ENCODE measurements around the gene PPFIA4. TPM values are rescaled to one million over a fixed set of nuclear protein-coding genes. Genes with fewer than 3 reads are reported as not detected.
"Not testable (repeated sequence)": the region's sequence is repeated elsewhere in the genome, so short reads cannot be mapped to it uniquely, and the experiment has no call there.

The PPFIA4 gene
- total RNA-seq, 1 donor from 2014 or later: 6.4 TPM

GRCh38 chr1:203011582-203011981 is 14.7 kb upstream of the PPFIA4 start:
- intact Hi-C loops (cut with micrococcal nuclease): no loop called here

GRCh38 chr1:203017061-203017460 is 9.2 kb upstream of the PPFIA4 start:
- intact Hi-C loops (cut with micrococcal nuclease): no loop called here

GRCh38 chr1:203017692-203018091 is 8.6 kb upstream of the PPFIA4 start:
- intact Hi-C loops (cut with micrococcal nuclease): no loop called here

- intact Hi-C loops (cut with micrococcal nuclease): not testable (repeated sequence)
These were observed 3.4 kb upstream of the PPFIA4 start for GRCh38 chr1:203022855-203023254.

- intact Hi-C loops (cut with micrococcal nuclease): loop anchor here (1.0 to 5.0 kb wide), 12 partner anchors 18 to 1197 kb away; partner anchors contain the start of genes ADIPOR1, IPO9, KLHL12 and PCAT6
These were observed 633 bp upstream of the PPFIA4 start for GRCh38 chr1:203025686-203026030.

GRCh38 chr1:203026666-203027663 is 674 bp downstream of the PPFIA4 start:
- intact Hi-C loops (cut with micrococcal nuclease): loop anchor here (1.0 to 5.0 kb wide), 12 partner anchors 20 to 1198 kb away; partner anchors contain the start of genes ADIPOR1, IPO9, KLHL12 and PCAT6

- intact Hi-C loops (cut with micrococcal nuclease): loop anchor here (5.0 kb wide), 2 partner anchors 216 to 299 kb away; partner anchors contain the start of gene PCAT6
These were observed 1.9 kb downstream of the PPFIA4 start for GRCh38 chr1:203028067-203028783.

GRCh38 chr1:203028784-203029553 is 2.7 kb downstream of the PPFIA4 start:
- intact Hi-C loops (cut with micrococcal nuclease): loop anchor here (5.0 kb wide), 2 partner anchors 217 to 298 kb away; partner anchors contain the start of gene PCAT6

- intact Hi-C loops (cut with micrococcal nuclease): no loop called here
These were observed 5.2 kb downstream of the PPFIA4 start for GRCh38 chr1:203031467-203031866.

- intact Hi-C loops (cut with micrococcal nuclease): no loop called here
These were observed 7.0 kb downstream of the PPFIA4 start for GRCh38 chr1:203033287-203033686.

GRCh38 chr1:203033917-203034316 is 7.6 kb downstream of the PPFIA4 start:
- intact Hi-C loops (cut with micrococcal nuclease): no loop called here

GRCh38 chr1:203034422-203035110 is 8.3 kb downstream of the PPFIA4 start:
- intact Hi-C loops (cut with micrococcal nuclease): loop anchor here (5.0 kb wide), 1 partner anchor 308 kb away; no protein-coding TSS in a partner anchor

- intact Hi-C loops (cut with micrococcal nuclease): loop anchor here (5.0 kb wide), 1 partner anchor 307 kb away; no protein-coding TSS in a partner anchor
These were observed 9.1 kb downstream of the PPFIA4 start for GRCh38 chr1:203035111-203036000.

- intact Hi-C loops (cut with micrococcal nuclease): loop anchor here (5.0 kb wide), 1 partner anchor 306 kb away; no protein-coding TSS in a partner anchor
These were observed 9.8 kb downstream of the PPFIA4 start for GRCh38 chr1:203036135-203036534.

- intact Hi-C loops (cut with micrococcal nuclease): loop anchor here (5.0 kb wide), 1 partner anchor 306 kb away; no protein-coding TSS in a partner anchor
These were observed 10.2 kb downstream of the PPFIA4 start for GRCh38 chr1:203036537-203036936.

GRCh38 chr1:203037509-203038190 is 11.4 kb downstream of the PPFIA4 start:
- intact Hi-C loops (cut with micrococcal nuclease): loop anchor here (5.0 kb wide), 1 partner anchor 305 kb away; no protein-coding TSS in a partner anchor

- intact Hi-C loops (cut with micrococcal nuclease): loop anchor here (5.0 kb wide), 1 partner anchor 304 kb away; no protein-coding TSS in a partner anchor
These were observed 12.0 kb downstream of the PPFIA4 start for GRCh38 chr1:203038217-203038741.
